ENCODE measurements around the gene SSBP2.

Gene SSBP2

GRCh38 chr5:81575924-81576323, 175.0 kb downstream of the SSBP2 start:
- no peak for DNase-seq

GRCh38 chr5:81572201-81572600, 178.7 kb downstream of the SSBP2 start:
- no peak for DNase-seq

- DNase-seq: no peak
Observed at GRCh38 chr5:81558188-81558587, 192.7 kb downstream of the SSBP2 start.

GRCh38 chr5:81556809-81557208, 194.1 kb downstream of the SSBP2 start:
- DNase-seq: no peak

- no peak for DNase-seq
Observed at GRCh38 chr5:81555865-81556264, 195.0 kb downstream of the SSBP2 start.

- DNase-seq: no peak
Observed at GRCh38 chr5:81554647-81555046, 196.2 kb downstream of the SSBP2 start.

- DNase-seq: no peak
Observed at GRCh38 chr5:81553567-81554212, 197.2 kb downstream of the SSBP2 start.

- DNase-seq: no peak
Observed at GRCh38 chr5:81552852-81553566, 197.9 kb downstream of the SSBP2 start.

GRCh38 chr5:81549123-81549522, 201.8 kb downstream of the SSBP2 start:
- DNase-seq: no peak

- no peak for DNase-seq
Observed at GRCh38 chr5:81547001-81547400, 203.9 kb downstream of the SSBP2 start.

- DNase-seq: no peak
Observed at GRCh38 chr5:81545911-81546310, 205.0 kb downstream of the SSBP2 start.

- no peak for DNase-seq
Observed at GRCh38 chr5:81544351-81545018, 206.4 kb downstream of the SSBP2 start.

GRCh38 chr5:81542242-81542641, 208.7 kb downstream of the SSBP2 start:
- no peak for DNase-seq

GRCh38 chr5:81537905-81538547, 212.9 kb downstream of the SSBP2 start:
- DNase-seq: no peak

GRCh38 chr5:81534441-81534840, 216.5 kb downstream of the SSBP2 start:
- DNase-seq: no peak

GRCh38 chr5:81533629-81534405, 217.1 kb downstream of the SSBP2 start:
- DNase-seq: no peak

GRCh38 chr5:81530919-81531318, 220.0 kb downstream of the SSBP2 start:
- no peak for DNase-seq

GRCh38 chr5:81525690-81526089, 225.2 kb downstream of the SSBP2 start:
- DNase-seq: no peak

GRCh38 chr5:81524015-81524414, 226.9 kb downstream of the SSBP2 start:
- DNase-seq: no peak

- DNase-seq: no peak
Observed at GRCh38 chr5:81522571-81522970, 228.3 kb downstream of the SSBP2 start.

- no peak for DNase-seq
Observed at GRCh38 chr5:81520769-81521168, 230.1 kb downstream of the SSBP2 start.

GRCh38 chr5:81519217-81519905, 231.5 kb downstream of the SSBP2 start:
- DNase-seq: no peak
